ENCODE data around the gene INPP5E. TPM values are rescaled to one million over a fixed set of nuclear protein-coding genes. Genes with fewer than 3 reads are reported as not detected.

The INPP5E gene
- polyA plus RNA-seq, 4 donors, result 5.7 to 9.6 (median 7.3) TPM

DNA sequence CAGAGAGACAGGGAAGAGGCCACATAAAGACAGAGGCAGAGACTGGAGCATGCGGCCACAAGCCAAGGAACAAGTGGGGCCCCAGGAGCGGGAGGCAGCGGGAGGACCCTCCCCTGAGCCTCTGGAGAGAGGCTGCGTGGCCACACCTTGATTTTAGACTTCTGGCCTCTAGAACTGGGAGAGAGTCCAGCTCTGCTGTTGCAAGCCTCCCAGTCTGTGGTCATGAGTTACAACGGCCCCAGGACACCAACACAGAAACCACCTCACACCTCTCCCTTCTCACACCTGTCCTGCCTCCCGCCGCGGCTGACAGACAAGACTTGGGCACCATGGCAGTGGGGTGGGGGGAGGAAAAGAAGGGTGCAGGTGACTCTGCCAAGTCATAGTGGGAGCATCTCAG, 2.2 kb downstream of the INPP5E start:
- H3K27ac ChIP-seq (ENCODE audit: low read depth in 1 of 3, low read length in 2 of 3), result no peak overlapping the region
- H3K4me3 ChIP-seq (ENCODE audit: low read depth in 1 of 3, low read length in 3 of 3), result peak overlapping the region in 2 of 3 donors; percentile 9 to 12
- H3K27me3 ChIP-seq (ENCODE audit: control insufficient read depth in 3 of 3, insufficient read depth in 3 of 3, low read length in 3 of 3), result no peaks in the 10 kb centered on the region
- peaks cover 3 to 15% (median 11%) of the 10 kb centered on the region in 3 donors for H3K4me1 ChIP-seq (ENCODE audit: control insufficient read depth in 3 of 3, insufficient read depth in 2 of 3, low read depth in 1 of 3, low read length in 2 of 3)
- peak in 1 of 2 donors; percentile 26 for DNase-seq
- no peaks in the 10 kb centered on the region for H3K9me3 ChIP-seq (ENCODE audit: control insufficient read depth in 2 of 2, insufficient read depth in 1 of 2, low read depth in 1 of 2, low read length in 1 of 2)
- FAIRE-seq, result no peak
- peaks cover 4 to 79% (median 8%) of the 10 kb centered on the region in 3 donors for H3K36me3 ChIP-seq (ENCODE audit: control insufficient read depth in 3 of 3, insufficient read depth in 2 of 3, low read depth in 1 of 3, low read length in 3 of 3)
- 33 to 62% (median 36%) methylated on average over 7 to 8 of the region's 8 CpGs for WGBS, 3 donors

- Histone ChIP-seq H3K36me3 (ENCODE audit: control insufficient read depth in 3 of 3, insufficient read depth in 2 of 3, low read depth in 1 of 3, low read length in 3 of 3) (peaks cover 0 to 75% (median 6%) of the 10 kb centered on the region in 3 donors), H3K4me3 (ENCODE audit: low read depth in 1 of 3, low read length in 3 of 3) (no peak overlapping the region), H3K9me3 (ENCODE audit: control insufficient read depth in 2 of 2, insufficient read depth in 1 of 2, low read depth in 1 of 2, low read length in 1 of 2) (no peaks in the 10 kb centered on the region), H3K27me3 (ENCODE audit: control insufficient read depth in 3 of 3, insufficient read depth in 3 of 3, low read length in 3 of 3) (no peaks in the 10 kb centered on the region), H3K4me1 (ENCODE audit: control insufficient read depth in 3 of 3, insufficient read depth in 2 of 3, low read depth in 1 of 3, low read length in 2 of 3) (peaks cover 3 to 15% (median 11%) of the 10 kb centered on the region in 3 donors), H3K27ac (ENCODE audit: low read depth in 1 of 3, low read length in 2 of 3) (no peak overlapping the region)
- no peak for FAIRE-seq
- DNase-seq, result no peak
- 94 to 97% (median 95%) methylated on average over 24 to 25 of the region's 25 CpGs for WGBS, 3 donors
These were observed 3.5 kb downstream of the INPP5E start for GRCh38 chr9:136436055-136436634.

- no peaks in the 10 kb centered on the region for H3K27me3 ChIP-seq (ENCODE audit: control insufficient read depth in 3 of 3, insufficient read depth in 3 of 3, low read length in 3 of 3)
- H3K27ac ChIP-seq (ENCODE audit: low read depth in 1 of 3, low read length in 2 of 3), result no peak overlapping the region
- FAIRE-seq (no peak), DNase-seq (no peak)
- WGBS, 3 donors, result 89 to 93% (median 90%) methylated on average over 14 to 17 of the region's 17 CpGs
- H3K36me3 ChIP-seq (ENCODE audit: control insufficient read depth in 3 of 3, insufficient read depth in 2 of 3, low read depth in 1 of 3, low read length in 3 of 3), result peaks cover 0 to 75% (median 9%) of the 10 kb centered on the region in 3 donors
- no peak overlapping the region for H3K4me3 ChIP-seq (ENCODE audit: low read depth in 1 of 3, low read length in 3 of 3)
- peaks cover 3 to 11% (median 11%) of the 10 kb centered on the region in 3 donors for H3K4me1 ChIP-seq (ENCODE audit: control insufficient read depth in 3 of 3, insufficient read depth in 2 of 3, low read depth in 1 of 3, low read length in 2 of 3)
- H3K9me3 ChIP-seq (ENCODE audit: control insufficient read depth in 2 of 2, insufficient read depth in 1 of 2, low read depth in 1 of 2, low read length in 1 of 2), result no peaks in the 10 kb centered on the region
These were observed 5.0 kb downstream of the INPP5E start for GRCh38 chr9:136434580-136435169.

DNA sequence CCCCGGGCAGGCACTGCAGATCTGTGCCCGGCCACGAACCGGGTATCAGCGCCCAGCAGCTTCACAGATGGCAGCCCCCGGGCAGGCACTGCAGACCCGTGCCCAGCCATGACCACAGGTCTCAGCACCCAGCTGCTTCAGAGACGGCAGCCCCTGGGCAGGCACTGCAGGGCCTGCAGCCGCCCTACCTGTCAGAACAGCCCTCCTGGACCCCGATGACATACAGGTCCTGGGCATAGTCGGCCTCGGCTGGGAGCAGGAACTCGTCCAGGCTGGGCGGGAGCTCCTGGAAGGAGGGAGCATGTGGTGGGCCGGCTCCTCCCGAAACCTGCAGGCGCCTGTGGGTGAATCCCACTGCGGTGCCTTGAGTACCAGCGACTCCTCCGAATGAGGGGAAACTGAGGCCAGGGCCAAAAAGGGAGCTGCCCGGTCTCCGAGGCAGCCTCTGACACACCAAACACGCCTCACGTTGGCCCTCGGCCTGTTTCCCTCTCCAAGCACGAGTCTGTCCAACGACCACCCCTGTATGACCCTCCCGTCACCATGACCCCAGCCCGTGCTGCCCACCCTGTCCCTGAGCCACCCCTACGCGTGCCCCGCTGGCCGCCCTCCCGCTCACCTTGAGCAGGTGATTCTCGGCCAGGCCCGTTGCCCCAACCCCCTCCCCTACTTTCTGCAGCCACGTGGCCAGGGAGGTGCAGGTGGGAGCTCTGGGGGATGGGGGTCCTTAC, 5.6 kb downstream of the INPP5E start:
- no peak overlapping the region for H3K4me3 ChIP-seq (ENCODE audit: low read depth in 1 of 3, low read length in 3 of 3)
- no peaks in the 10 kb centered on the region for H3K27me3 ChIP-seq (ENCODE audit: control insufficient read depth in 3 of 3, insufficient read depth in 3 of 3, low read length in 3 of 3)
- no peaks in the 10 kb centered on the region for H3K9me3 ChIP-seq (ENCODE audit: control insufficient read depth in 2 of 2, insufficient read depth in 1 of 2, low read depth in 1 of 2, low read length in 1 of 2)
- DNase-seq (no peak), FAIRE-seq (no peak)
- H3K4me1 ChIP-seq (ENCODE audit: control insufficient read depth in 3 of 3, insufficient read depth in 2 of 3, low read depth in 1 of 3, low read length in 2 of 3), result peaks cover 3 to 11% (median 11%) of the 10 kb centered on the region in 3 donors
- WGBS, 3 donors, result 91 to 93% (median 91%) methylated on average over 34 to 37 of the region's 37 CpGs
- no peak overlapping the region for H3K27ac ChIP-seq (ENCODE audit: low read depth in 1 of 3, low read length in 2 of 3)
- H3K36me3 ChIP-seq (ENCODE audit: control insufficient read depth in 3 of 3, insufficient read depth in 2 of 3, low read depth in 1 of 3, low read length in 3 of 3), result peaks cover 0 to 82% (median 9%) of the 10 kb centered on the region in 3 donors

GRCh38 chr9:136433043-136433715, 6.5 kb downstream of the INPP5E start:
- FAIRE-seq (no peak), DNase-seq (no peak)
- H3K27ac ChIP-seq (ENCODE audit: low read depth in 1 of 3, low read length in 2 of 3), result no peak overlapping the region
- 90 to 93% (median 91%) methylated on average over 32 to 36 of the region's 36 CpGs for WGBS, 3 donors
- peaks cover 3 to 9% (median 9%) of the 10 kb centered on the region in 3 donors for H3K4me1 ChIP-seq (ENCODE audit: control insufficient read depth in 3 of 3, insufficient read depth in 2 of 3, low read depth in 1 of 3, low read length in 2 of 3)
- H3K36me3 ChIP-seq (ENCODE audit: control insufficient read depth in 3 of 3, insufficient read depth in 2 of 3, low read depth in 1 of 3, low read length in 3 of 3), result peaks cover 0 to 87% (median 9%) of the 10 kb centered on the region in 3 donors
- no peak overlapping the region for H3K4me3 ChIP-seq (ENCODE audit: low read depth in 1 of 3, low read length in 3 of 3)
- no peaks in the 10 kb centered on the region for H3K27me3 ChIP-seq (ENCODE audit: control insufficient read depth in 3 of 3, insufficient read depth in 3 of 3, low read length in 3 of 3)
- H3K9me3 ChIP-seq (ENCODE audit: control insufficient read depth in 2 of 2, insufficient read depth in 1 of 2, low read depth in 1 of 2, low read length in 1 of 2), result no peaks in the 10 kb centered on the region

DNA sequence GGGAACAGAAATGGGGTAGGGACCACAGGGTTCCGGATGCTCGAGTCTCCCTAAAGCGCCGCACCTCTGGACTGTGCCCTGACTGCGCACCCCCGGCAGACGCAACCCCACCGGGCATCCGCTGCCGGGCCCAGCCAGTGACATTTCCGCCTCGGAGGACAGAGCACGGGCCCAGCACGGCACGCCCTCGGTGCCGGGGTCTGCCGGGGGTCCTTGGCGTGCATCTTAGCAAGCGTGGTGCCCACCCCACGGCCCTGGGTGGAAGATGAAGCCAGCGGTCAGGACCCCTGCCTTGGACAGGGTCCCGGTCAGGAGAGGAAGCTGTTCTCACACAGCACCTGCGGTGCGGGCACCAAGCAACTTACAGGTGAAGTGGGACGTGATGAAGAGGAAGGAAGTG, 7.1 kb downstream of the INPP5E start:
- no peaks in the 10 kb centered on the region for H3K27me3 ChIP-seq (ENCODE audit: control insufficient read depth in 3 of 3, insufficient read depth in 3 of 3, low read length in 3 of 3)
- no peak for DNase-seq
- peaks cover under 1 to 3% (median 3%) of the 10 kb centered on the region in 3 donors for H3K4me1 ChIP-seq (ENCODE audit: control insufficient read depth in 3 of 3, insufficient read depth in 2 of 3, low read depth in 1 of 3, low read length in 2 of 3)
- FAIRE-seq, result no peak
- no peak overlapping the region for H3K27ac ChIP-seq (ENCODE audit: low read depth in 1 of 3, low read length in 2 of 3)
- H3K4me3 ChIP-seq (ENCODE audit: low read depth in 1 of 3, low read length in 3 of 3), result no peak overlapping the region
- H3K36me3 ChIP-seq (ENCODE audit: control insufficient read depth in 3 of 3, insufficient read depth in 2 of 3, low read depth in 1 of 3, low read length in 3 of 3), result peaks cover 0 to 81% (median 9%) of the 10 kb centered on the region in 3 donors
- 89 to 96% (median 94%) methylated on average over 26 of the region's 26 CpGs for WGBS, 3 donors
- H3K9me3 ChIP-seq (ENCODE audit: control insufficient read depth in 2 of 2, insufficient read depth in 1 of 2, low read depth in 1 of 2, low read length in 1 of 2), result no peaks in the 10 kb centered on the region

GRCh38 chr9:136431782-136432350, 7.8 kb downstream of the INPP5E start:
- Histone ChIP-seq H3K27me3 (ENCODE audit: control insufficient read depth in 3 of 3, insufficient read depth in 3 of 3, low read length in 3 of 3) (no peaks in the 10 kb centered on the region), H3K9me3 (ENCODE audit: control insufficient read depth in 2 of 2, insufficient read depth in 1 of 2, low read depth in 1 of 2, low read length in 1 of 2) (no peaks in the 10 kb centered on the region), H3K36me3 (ENCODE audit: control insufficient read depth in 3 of 3, insufficient read depth in 2 of 3, low read depth in 1 of 3, low read length in 3 of 3) (peaks cover 0 to 78% (median 9%) of the 10 kb centered on the region in 3 donors), H3K4me3 (ENCODE audit: low read depth in 1 of 3, low read length in 3 of 3) (no peak overlapping the region), H3K4me1 (ENCODE audit: control insufficient read depth in 3 of 3, insufficient read depth in 2 of 3, low read depth in 1 of 3, low read length in 2 of 3) (no peaks in the 10 kb centered on the region), H3K27ac (ENCODE audit: low read depth in 1 of 3, low read length in 2 of 3) (no peak overlapping the region)
- WGBS, 3 donors, result 93 to 96% (median 94%) methylated on average over 28 to 36 of the region's 36 CpGs
- DNase-seq (no peak), FAIRE-seq (no peak)

All from small intestine (tissue), 7 donors.